Dendritic cell treated with granulocyte-macrophage colony-stimulating factor and Interleukin-4, amounts not matched to agents 40 ng/mL and 50 ng/mL, for 4 days (primary cell): ENCODE measurements around the gene FGF18.
"Not testable (repeated sequence)": the region's sequence is repeated elsewhere in the genome, so short reads cannot be mapped to it uniquely, and the experiment has no call there.

Source experiments
- H3K27ac Mint-ChIP-seq: one replicate; pipeline ENCODE4 v1.8.0; 2022; ENCODE audit warnings: mild to moderate bottlenecking, mixed read lengths
- H3K27me3 Mint-ChIP-seq: one replicate; pipeline ENCODE4 v1.8.0; 2022; ENCODE audit warnings: mild to moderate bottlenecking, mixed read lengths
- H3K36me3 Mint-ChIP-seq: one replicate; pipeline ENCODE4 v1.8.0; 2022; ENCODE audit warnings: low read depth, mixed read lengths
- H3K4me1 Mint-ChIP-seq: one replicate; pipeline ENCODE4 v1.8.0; 2022; ENCODE audit warnings: low read depth, mixed read lengths
- H3K4me3 Mint-ChIP-seq: one replicate; pipeline ENCODE4 v1.8.0; 2022; ENCODE audit warnings: mild to moderate bottlenecking, moderate library complexity, mixed read lengths
- H3K9me3 Mint-ChIP-seq: one replicate; pipeline ENCODE4 v1.8.0; 2022; ENCODE audit warnings: mixed read lengths
- intact Hi-C: fragments of 100-400 bp; cut with micrococcal nuclease; formaldehyde crosslinking; loops from one replicate; pipeline ENCODE4 v1.15.0; 2022

The FGF18 gene

DNA sequence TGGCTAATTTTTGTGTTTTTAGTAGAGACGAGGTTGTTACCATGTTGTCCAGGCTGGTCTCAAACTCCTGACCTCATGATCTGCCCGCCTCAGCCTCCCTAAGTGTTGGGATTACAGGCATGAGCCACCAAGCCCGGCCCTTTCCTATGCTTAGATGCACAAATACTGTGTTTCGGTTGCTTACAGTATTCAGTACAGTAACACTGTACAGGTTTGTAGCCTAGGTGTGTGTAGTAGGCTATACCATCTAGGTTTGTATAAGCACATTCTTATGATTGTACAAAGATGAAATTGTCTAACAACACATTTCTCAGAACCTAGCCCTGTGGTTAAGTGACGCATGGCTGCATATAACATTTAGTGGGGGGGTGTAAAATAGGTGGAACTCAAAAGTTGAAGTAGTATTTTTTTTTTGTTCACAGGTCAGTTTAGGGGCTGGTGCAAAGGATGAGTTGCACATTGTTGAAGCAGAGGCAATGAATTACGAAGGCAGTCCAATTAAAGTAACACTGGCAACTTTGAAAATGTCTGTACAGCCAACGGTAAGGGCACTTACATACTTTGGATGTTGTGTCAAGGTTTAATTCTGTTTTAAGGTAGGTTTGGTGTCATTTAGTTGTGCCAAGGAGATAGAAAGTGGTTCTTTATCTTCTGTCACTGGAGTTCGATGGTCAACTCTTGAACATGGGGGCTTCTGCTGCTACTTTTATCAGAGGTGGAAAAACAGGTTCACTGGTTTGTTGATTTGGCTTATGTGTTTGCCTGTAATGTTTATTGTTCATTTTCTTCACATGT lies 28.4 kb upstream of the FGF18 start:
- intact Hi-C loops = no loop called here
- Mint-ChIP-seq H3K4me3 (no peak overlapping the region), H3K36me3 (peaks cover 81% of the 10 kb centered on the region), H3K27me3 (no peaks in the 10 kb centered on the region), H3K27ac (no peak overlapping the region), H3K9me3 (no peaks in the 10 kb centered on the region), H3K4me1 (peaks cover 37% of the 10 kb centered on the region)

DNA sequence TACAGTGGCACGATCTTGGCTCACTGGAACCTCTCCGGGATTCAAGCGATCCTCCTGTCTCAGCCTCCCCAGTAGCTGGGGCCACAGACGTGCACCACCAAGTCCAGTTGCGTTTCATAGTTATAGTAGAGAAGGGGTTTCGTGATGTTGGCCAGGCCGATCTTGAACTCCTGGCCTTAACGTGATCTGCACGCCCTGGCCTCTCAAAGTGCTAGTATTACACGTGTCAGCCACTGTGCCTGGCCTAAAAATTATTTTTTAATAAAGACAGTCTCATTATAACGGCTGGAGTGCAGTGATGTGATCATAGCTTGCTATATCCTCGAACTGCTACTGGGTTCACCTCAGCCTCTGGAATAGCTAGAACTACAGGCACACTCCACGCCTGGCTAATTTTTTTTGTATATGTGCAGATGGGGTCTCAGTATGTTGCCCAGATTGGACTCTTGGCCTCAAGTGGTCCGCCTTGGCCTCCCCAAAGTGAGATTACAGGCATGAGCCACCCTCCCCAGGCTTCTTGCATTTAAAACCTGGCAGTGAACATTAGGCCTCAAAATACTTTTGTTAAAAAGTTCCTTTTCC lies 27.4 kb upstream of the FGF18 start:
- Mint-ChIP-seq H3K27ac (no peak overlapping the region), H3K4me3 (no peak overlapping the region), H3K36me3 (peaks cover 87% of the 10 kb centered on the region), H3K9me3 (no peaks in the 10 kb centered on the region), H3K4me1 (peaks cover 37% of the 10 kb centered on the region), H3K27me3 (no peaks in the 10 kb centered on the region)
- intact Hi-C loops = no loop called here

DNA sequence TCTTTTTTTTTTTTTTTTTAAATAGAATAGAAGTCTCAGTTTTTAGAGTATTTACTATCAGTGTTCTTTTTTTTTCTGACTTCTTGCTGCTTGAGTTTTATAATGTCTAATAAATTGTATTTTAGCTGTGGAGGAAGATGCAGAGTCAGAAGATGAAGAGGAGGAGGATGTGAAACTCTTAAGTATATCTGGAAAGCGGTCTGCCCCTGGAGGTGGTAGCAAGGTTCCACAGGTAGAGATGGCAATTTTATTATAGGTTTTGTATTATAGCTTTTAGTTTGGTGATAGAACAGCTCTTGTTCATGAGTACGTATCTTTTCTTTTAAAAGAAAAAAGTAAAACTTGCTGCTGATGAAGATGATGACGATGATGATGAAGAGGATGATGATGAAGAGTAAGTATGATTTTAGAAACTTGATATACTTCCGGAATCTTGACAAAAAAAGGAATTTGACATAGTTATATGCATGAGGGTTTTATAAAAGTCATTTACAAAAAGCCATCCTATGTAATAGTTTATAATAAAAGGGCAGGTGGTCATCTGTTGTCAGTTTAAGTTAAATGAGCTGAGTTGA lies 26.8 kb upstream of the FGF18 start:
- H3K36me3 Mint-ChIP-seq = peaks cover 87% of the 10 kb centered on the region
- no peak overlapping the region for H3K4me3 Mint-ChIP-seq
- H3K27ac Mint-ChIP-seq = no peak overlapping the region
- intact Hi-C loops = no loop called here
- H3K4me1 Mint-ChIP-seq = peaks cover 37% of the 10 kb centered on the region
- H3K9me3 Mint-ChIP-seq = no peaks in the 10 kb centered on the region
- no peaks in the 10 kb centered on the region for H3K27me3 Mint-ChIP-seq

DNA sequence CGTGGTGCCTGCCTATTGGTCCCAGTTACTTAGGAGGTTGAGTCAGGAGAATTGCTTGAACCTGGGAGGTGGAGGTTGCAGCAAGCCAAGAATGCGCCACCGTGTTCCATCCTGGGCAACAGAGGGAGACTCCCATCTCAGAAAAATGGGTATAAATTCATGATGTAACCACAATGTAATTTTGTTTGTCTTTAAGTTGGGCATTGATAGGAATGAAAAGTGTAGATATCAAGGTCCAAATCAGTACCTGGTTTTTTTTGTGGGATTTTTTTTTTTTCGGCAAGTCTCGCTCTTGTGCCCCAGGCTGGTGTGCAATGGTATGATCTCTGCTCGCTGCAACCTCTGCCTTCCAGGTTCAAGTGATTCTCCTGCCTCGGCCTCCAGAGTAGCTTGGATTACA lies 24.4 kb upstream of the FGF18 start:
- Mint-ChIP-seq H3K27ac (no peak overlapping the region), H3K9me3 (no peaks in the 10 kb centered on the region), H3K4me1 (peaks cover 44% of the 10 kb centered on the region), H3K36me3 (peaks cover 95% of the 10 kb centered on the region), H3K4me3 (no peak overlapping the region), H3K27me3 (no peaks in the 10 kb centered on the region)
- intact Hi-C loops = no loop called here

DNA sequence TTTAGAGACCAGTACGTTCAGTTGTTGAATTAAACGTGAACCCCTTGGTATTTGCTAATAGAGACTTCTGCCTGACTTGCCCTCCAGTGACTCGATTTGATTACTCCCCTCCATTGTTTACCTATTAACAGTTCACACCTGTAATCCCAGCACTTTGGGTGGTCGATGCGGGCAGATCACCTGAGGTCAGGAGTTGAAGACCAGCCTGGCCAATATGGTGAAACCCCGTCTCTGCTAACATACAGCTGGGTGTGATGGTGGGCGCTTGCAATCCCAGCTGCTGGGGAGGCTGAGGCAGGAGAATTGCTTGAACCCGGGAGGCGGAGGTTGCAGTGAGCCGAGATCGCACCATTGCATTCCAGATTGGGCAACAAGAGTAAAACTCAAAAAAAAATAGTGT lies 22.9 kb upstream of the FGF18 start:
- peaks cover 95% of the 10 kb centered on the region for H3K36me3 Mint-ChIP-seq
- H3K27me3 Mint-ChIP-seq, intact Hi-C loops, H3K27ac Mint-ChIP-seq, H3K9me3 Mint-ChIP-seq, H3K4me3 Mint-ChIP-seq: not testable (repeated sequence)
- peaks cover 35% of the 10 kb centered on the region for H3K4me1 Mint-ChIP-seq

DNA sequence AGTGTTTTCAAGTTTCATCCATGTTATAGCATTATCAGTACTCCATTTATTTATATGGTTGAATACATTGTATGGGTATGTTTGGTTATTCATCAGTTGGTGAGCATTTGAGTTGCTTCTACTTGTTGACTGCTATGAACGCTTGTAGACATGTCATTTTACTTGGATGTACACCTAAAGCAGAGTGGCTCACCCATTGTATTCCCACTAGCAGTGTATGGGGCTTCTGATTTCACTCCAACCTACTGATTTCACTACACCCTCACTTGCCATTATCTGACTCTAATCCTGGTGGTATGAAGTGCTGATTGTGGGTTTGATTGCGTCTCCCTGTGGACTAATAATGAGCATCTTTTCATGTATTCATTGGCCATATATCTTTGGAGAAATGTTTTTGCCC lies 22.3 kb upstream of the FGF18 start:
- Mint-ChIP-seq H3K36me3 (peaks cover 93% of the 10 kb centered on the region), H3K27ac (no peak overlapping the region), H3K27me3 (no peaks in the 10 kb centered on the region), H3K4me1 (peaks cover 28% of the 10 kb centered on the region), H3K4me3 (no peak overlapping the region), H3K9me3 (no peaks in the 10 kb centered on the region)
- intact Hi-C loops = no loop called here

DNA sequence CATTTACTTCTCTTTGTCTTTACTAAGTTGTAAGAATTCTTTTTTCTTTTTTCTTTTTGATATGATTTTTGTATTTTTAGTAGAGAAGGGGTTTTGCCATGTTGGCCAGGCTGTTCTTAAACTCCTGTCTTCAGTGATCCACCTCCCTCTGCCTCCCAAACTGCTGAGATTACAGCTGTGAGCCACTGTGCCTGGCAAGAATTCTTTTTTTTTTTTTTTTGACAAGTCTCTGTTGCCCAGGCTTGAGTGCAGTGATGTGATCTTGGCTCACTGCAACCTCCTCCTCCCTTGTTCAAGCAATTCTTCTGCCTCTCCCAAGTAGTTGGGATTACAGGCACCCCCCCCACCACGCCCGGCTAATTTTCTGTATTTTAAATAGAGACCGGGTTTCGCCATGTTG lies 21.8 kb upstream of the FGF18 start:
- Mint-ChIP-seq H3K4me1 (peaks cover 24% of the 10 kb centered on the region), H3K36me3 (peaks cover 92% of the 10 kb centered on the region), H3K27ac (no peak overlapping the region), H3K9me3 (no peaks in the 10 kb centered on the region), H3K27me3 (no peaks in the 10 kb centered on the region), H3K4me3 (no peak overlapping the region)
- intact Hi-C loops = no loop called here

DNA sequence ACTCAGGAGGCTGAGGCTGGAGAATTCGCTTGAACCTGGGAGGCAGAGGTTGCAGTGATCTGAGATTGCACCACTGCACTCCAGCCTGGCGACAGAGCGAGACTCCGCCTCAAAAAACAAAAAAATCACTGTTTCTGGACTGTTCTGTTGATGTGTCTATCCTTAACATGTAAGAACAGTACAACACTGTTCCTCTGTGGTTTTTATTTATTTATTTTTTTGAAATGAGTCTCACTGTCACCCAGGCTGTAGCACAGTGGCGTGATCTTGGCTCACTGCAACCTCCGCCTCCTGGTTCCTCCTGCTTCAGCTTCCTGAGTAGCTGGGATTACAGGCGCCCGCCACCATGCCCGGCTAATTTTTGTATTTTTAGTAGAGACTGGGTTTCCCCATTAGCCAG lies 20.8 kb upstream of the FGF18 start:
- H3K9me3 Mint-ChIP-seq, intact Hi-C loops, H3K4me3 Mint-ChIP-seq, H3K27me3 Mint-ChIP-seq, H3K27ac Mint-ChIP-seq: not testable (repeated sequence)
- Mint-ChIP-seq H3K36me3 (peaks cover 85% of the 10 kb centered on the region), H3K4me1 (peaks cover 21% of the 10 kb centered on the region)

DNA sequence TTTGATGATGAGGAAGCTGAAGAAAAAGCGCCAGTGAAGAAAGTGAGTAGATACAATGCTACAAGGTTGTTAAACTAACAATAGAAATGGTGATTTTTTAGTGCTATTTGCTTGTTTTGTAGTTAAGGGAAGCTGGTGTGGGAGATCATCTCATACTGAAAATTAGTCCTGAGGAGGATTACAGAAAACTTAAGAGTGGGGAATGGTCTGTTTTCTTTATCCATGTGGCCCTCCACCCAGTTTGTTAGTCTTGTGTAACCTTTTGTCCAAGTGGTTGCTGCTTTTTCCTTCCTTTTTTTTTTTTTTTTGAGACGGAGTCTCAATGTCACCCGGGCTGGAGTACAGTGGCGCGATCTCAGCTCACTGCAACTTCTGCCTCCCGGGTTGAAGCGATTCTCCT lies 19.3 kb upstream of the FGF18 start:
- intact Hi-C loops = no loop called here
- peaks cover 76% of the 10 kb centered on the region for H3K36me3 Mint-ChIP-seq
- H3K27ac Mint-ChIP-seq = no peak overlapping the region
- H3K4me3 Mint-ChIP-seq = no peak overlapping the region
- no peaks in the 10 kb centered on the region for H3K27me3 Mint-ChIP-seq
- peaks cover 21% of the 10 kb centered on the region for H3K4me1 Mint-ChIP-seq
- H3K9me3 Mint-ChIP-seq = no peaks in the 10 kb centered on the region

DNA sequence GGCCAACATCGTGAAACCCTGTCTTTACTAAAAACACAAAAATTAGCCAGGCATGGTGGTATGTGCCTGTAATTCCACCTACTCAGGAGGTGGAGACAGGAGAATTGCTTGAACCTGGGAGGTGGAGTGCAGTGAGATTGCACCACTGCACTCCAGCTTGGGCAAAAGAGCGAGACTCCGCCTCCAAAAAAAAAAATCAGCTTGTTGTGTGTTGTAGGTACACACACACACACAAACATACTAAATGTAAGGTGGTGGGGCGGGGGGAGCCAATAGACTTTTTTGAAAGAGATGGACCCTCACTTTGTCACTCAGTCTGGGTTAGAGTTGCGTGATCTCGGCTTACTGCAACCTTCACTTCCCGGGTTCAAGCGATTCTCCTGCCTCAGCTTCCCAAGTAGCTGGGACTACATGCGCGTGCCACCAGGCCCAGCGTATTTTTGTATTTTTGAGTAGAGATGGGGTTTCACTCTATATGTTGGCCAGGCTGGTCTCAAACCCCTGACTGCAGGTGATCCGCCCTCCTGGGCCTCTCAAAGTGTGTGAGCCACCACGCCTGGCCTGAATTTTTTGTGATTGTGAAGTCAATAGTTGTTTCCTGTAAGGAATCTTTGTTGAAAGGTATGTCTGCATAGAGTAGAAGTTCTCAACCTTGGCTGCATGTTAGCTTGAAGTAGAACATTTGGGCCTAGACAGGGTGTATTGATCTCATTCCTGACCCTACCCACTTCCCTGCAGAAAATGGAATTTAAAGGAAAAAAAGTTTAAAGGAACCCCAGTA lies 18.1 kb upstream of the FGF18 start:
- no peak overlapping the region for H3K4me3 Mint-ChIP-seq
- H3K9me3 Mint-ChIP-seq = no peaks in the 10 kb centered on the region
- H3K36me3 Mint-ChIP-seq = peaks cover 78% of the 10 kb centered on the region
- H3K4me1 Mint-ChIP-seq = peaks cover 21% of the 10 kb centered on the region
- intact Hi-C loops = no loop called here
- H3K27me3 Mint-ChIP-seq = no peaks in the 10 kb centered on the region
- H3K27ac Mint-ChIP-seq = no peak overlapping the region

DNA sequence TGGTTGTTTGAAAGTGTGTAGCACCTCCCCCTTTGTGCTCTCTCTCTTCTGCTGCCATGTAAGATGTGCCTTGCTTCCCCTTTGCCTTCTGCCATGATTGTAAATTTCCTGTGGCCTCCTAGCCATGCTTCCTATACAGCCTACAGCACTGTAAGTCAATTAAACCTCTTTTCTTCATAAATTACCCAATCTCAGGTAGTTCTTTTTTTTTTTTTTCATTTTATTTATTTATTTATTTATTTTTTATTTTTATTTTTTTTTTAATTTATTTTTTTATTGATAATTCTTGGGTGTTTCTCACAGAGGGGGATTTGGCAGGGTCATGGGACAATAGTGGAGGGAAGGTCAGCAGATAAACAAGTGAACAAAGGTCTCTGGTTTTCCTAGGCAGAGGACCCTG lies 16.7 kb upstream of the FGF18 start:
- H3K36me3 Mint-ChIP-seq = peaks cover 78% of the 10 kb centered on the region
- H3K9me3 Mint-ChIP-seq, H3K27ac Mint-ChIP-seq, intact Hi-C loops, H3K4me3 Mint-ChIP-seq, H3K27me3 Mint-ChIP-seq: not testable (repeated sequence)
- peaks cover 21% of the 10 kb centered on the region for H3K4me1 Mint-ChIP-seq

DNA sequence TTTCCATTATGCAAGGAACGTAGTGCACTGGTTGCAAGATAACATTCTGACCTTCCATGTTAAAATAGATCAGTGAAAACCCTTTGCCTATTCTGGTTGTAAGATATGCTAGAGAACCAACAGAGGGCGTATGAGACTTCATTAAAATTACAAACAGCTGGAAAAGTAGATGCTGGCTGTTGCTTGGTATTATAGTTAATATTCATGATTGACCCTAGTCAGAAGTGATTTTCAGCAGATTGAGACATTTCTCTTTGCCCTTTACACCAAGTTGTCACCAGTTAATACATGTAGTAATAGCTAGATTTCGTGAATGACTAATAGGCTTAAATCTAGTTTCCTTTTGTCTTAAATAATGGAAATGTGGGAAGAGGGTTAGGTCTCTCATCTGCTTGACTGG lies 13.8 kb upstream of the FGF18 start:
- Mint-ChIP-seq H3K9me3 (no peaks in the 10 kb centered on the region), H3K27ac (no peak overlapping the region), H3K36me3 (peaks cover 81% of the 10 kb centered on the region), H3K27me3 (no peaks in the 10 kb centered on the region), H3K4me3 (no peak overlapping the region), H3K4me1 (peaks cover under 1% of the 10 kb centered on the region)
- intact Hi-C loops = no loop called here

DNA sequence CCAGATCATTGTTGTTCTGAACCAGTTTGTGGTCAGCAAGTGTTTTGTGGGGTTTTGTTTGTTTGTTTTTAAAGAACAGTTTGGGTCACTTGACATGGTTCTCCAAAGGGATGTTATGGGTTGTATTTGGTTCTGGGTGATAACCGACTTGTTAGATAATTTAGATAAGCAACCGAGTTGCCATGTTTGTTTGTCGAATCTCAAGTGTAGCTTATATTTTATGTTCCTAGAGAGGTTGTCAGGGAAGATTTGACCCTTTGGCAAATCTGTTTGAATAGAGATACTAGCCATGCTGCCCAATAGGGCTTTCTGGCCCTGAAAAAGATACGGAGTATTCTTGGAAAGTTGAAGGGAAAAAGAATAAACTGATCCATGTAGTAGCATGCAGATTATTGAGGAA lies 12.2 kb upstream of the FGF18 start:
- Mint-ChIP-seq H3K27ac (no peak overlapping the region), H3K4me3 (no peak overlapping the region), H3K27me3 (no peaks in the 10 kb centered on the region), H3K4me1 (no peaks in the 10 kb centered on the region), H3K9me3 (no peaks in the 10 kb centered on the region), H3K36me3 (peaks cover 83% of the 10 kb centered on the region)
- intact Hi-C loops = no loop called here
